Left lung (tissue), 10 donors: ENCODE measurements around the gene ESD. TPM values are rescaled to one million over a fixed set of nuclear protein-coding genes. Genes with fewer than 3 reads are reported as not detected.
"Not testable (repeated sequence)": the region's sequence is repeated elsewhere in the genome, so short reads cannot be mapped to it uniquely, and the experiment has no call there.

Experiments used
- ATAC-seq: fragments of 200-7000 bp; cut with Tn5 transposase; one replicate; pipeline ENCODE4 v1.9.1; 2020; ENCODE audit warnings: moderate library complexity
- DNase-seq, 4 donors: peaks; one replicate each; pipeline ENCODE4 v3.0.0-alpha.2; 2013 to 2020
- H3K27ac ChIP-seq, 2 donors: fragments of 200-600 bp; sonication (generic) in 1 of 2; one replicate each; pipeline versions ENCODE4 v1.5.0 to v1.8.0; 2020 to 2021
- H3K27me3 ChIP-seq, 2 donors: fragments of 200-600 bp; sonication (generic) in 1 of 2; one replicate each; pipeline versions ENCODE4 v1.5.0 to v1.8.0; 2020 to 2021
- H3K36me3 ChIP-seq, 2 donors: fragments of 200-600 bp; sonication (generic) in 1 of 2; one replicate each; pipeline versions ENCODE4 v1.5.0 to v1.8.0; 2020 to 2021
- H3K4me1 ChIP-seq, 2 donors: fragments of 200-600 bp; one replicate each; pipeline ENCODE4 v1.8.0; 2021
- H3K4me3 ChIP-seq, 2 donors: fragments of 200-600 bp; sonication (generic) in 1 of 2; one replicate each; pipeline versions ENCODE4 v1.5.0 to v1.8.0; 2020 to 2021; ENCODE audit warnings: mild to moderate bottlenecking in 1 of 2
- H3K9me3 ChIP-seq, 2 donors: fragments of 200-600 bp; sonication (generic) in 1 of 2; one replicate each; pipeline versions ENCODE4 v1.5.0 to v1.8.0; 2020 to 2021
- intact Hi-C, 2 donors: fragments of 100-400 bp; cut with DNase I; formaldehyde crosslinking; loops; one replicate each; pipeline versions ENCODE4 v1.11.2 to v1.14.2; 2022
- polyA plus RNA-seq, 6 donors: library from polyadenylated mRNA; unstranded; fragments of 120-200 nt; gene quantifications; one replicate each; pipeline ENCODE4 v1.2.1, GENCODE V29; 2013; ENCODE audit not compliant: insufficient read length in 6 of 6
- total RNA-seq, 2 donors: library from RNA; stranded (reverse); fragmentation: NEBNext Ultra II Directional; extraction: Animal tissue kit (Norgen Biotek cat#: 25700); gene quantifications; one replicate each; pipeline ENCODE4 v1.2.1, GENCODE V29; 2021
- TF ChIP-seq, protein P1 (sequence below), 2 donors: fragments of 200-600 bp; sonication (generic) in 1 of 2; IDR thresholded peaks; one replicate each; pipeline versions ENCODE4 v1.5.0 to v1.8.0; 2021; ENCODE audit warnings: antibody characterized with exemption in 2 of 2
- donor health status: DM: no; HTN: yes; CAD: no.
- donor health status: DM: no; HTN: no; CAD: no.

The ESD gene
- total and polyA plus RNA-seq, 8 donors: 99.6 to 277 (median 235) TPM

DNA sequence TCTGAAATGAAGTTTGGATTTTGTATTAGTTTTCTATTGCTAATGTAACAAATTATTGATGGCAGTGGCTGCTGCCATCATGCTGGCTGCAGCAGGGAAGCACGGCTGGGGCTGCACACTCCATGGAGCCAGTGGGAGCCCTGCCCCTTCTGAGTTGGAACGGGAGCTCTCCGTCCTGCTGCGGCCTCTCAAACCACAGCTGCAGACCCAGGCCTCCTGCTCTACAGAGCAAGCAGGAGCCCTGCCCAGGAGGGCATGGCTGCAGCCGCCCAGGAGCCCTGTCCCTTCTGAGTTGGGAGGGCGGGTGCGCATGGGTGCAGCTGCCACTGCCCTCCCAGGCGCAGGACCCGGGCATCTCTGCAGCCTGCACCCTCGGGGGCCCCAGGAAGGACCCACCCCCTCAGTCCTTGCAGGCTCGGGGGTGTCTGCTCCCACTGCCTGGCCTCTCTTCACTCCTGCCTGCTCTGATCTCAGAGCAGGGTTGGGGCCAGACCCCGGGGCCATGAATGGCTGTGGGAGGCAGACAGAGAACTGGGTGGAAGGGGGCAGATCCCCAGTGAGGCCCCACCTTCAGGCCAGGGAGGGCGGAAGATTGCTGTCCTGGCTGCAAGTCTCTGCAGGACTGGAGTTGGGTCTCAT, 21.0 kb upstream of the ESD start:
- H3K27me3 ChIP-seq: no peaks in the 10 kb centered on the region
- no peak for ATAC-seq

DNA sequence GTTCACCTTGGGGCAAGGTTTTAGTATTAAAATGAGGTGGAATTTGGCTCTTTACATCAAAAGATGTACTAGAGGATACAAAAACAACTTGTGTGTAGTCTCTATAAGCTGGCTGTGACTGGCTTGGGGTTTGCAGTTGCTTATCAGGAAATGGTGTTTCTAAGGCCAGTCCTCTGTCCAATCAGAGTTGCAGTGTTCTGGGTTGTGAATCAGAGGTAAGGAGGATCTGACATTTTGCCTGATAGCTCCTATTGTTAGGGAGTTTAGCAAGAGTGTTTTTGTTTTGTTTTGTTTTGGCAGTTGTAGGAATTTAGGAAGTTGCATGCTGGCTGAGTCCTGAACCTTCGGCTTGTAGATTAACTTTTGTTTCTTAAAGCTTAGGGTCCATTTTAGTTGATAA, 20.1 kb upstream of the ESD start:
- TF ChIP-seq, protein P1, sequence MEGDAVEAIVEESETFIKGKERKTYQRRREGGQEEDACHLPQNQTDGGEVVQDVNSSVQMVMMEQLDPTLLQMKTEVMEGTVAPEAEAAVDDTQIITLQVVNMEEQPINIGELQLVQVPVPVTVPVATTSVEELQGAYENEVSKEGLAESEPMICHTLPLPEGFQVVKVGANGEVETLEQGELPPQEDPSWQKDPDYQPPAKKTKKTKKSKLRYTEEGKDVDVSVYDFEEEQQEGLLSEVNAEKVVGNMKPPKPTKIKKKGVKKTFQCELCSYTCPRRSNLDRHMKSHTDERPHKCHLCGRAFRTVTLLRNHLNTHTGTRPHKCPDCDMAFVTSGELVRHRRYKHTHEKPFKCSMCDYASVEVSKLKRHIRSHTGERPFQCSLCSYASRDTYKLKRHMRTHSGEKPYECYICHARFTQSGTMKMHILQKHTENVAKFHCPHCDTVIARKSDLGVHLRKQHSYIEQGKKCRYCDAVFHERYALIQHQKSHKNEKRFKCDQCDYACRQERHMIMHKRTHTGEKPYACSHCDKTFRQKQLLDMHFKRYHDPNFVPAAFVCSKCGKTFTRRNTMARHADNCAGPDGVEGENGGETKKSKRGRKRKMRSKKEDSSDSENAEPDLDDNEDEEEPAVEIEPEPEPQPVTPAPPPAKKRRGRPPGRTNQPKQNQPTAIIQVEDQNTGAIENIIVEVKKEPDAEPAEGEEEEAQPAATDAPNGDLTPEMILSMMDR (IDR thresholded peaks at IDR 0.05): no peak
- no peak overlapping the region for H3K4me3 ChIP-seq
- peaks cover 0 to 11% of the 10 kb centered on the region in 2 donors for H3K9me3 ChIP-seq
- intact Hi-C loops: no loop called here
- DNase-seq (no peak), ATAC-seq (no peak)
- no peaks in the 10 kb centered on the region for H3K4me1 ChIP-seq
- H3K27ac ChIP-seq: no peak overlapping the region
- no peaks in the 10 kb centered on the region for H3K36me3 ChIP-seq
- H3K27me3 ChIP-seq: no peaks in the 10 kb centered on the region

More for the DNA sequence above, 21.0 kb upstream of the ESD start:
- intact Hi-C loops: no loop called here
- no peak for DNase-seq
- TF ChIP-seq, protein P1 (IDR thresholded peaks at IDR 0.05): no peak
- Histone ChIP-seq H3K4me3 (no peak overlapping the region), H3K4me1 (no peaks in the 10 kb centered on the region), H3K9me3 (peaks cover 0 to 2% of the 10 kb centered on the region in 2 donors), H3K36me3 (no peaks in the 10 kb centered on the region), H3K27ac (no peak overlapping the region)

- Histone ChIP-seq H3K9me3 (peaks cover 0 to 18% of the 10 kb centered on the region in 2 donors), H3K4me1 (no peaks in the 10 kb centered on the region), H3K4me3 (no peak overlapping the region), H3K27ac (no peak overlapping the region), H3K36me3 (no peaks in the 10 kb centered on the region), H3K27me3 (no peaks in the 10 kb centered on the region)
- DNase-seq (no peak), ATAC-seq (no peak)
- intact Hi-C loops: no loop called here
- TF ChIP-seq, protein P1 (IDR thresholded peaks at IDR 0.05): no peak
Observed at GRCh38 chr13:46816371-46816770, 19.4 kb upstream of the ESD start.

DNA sequence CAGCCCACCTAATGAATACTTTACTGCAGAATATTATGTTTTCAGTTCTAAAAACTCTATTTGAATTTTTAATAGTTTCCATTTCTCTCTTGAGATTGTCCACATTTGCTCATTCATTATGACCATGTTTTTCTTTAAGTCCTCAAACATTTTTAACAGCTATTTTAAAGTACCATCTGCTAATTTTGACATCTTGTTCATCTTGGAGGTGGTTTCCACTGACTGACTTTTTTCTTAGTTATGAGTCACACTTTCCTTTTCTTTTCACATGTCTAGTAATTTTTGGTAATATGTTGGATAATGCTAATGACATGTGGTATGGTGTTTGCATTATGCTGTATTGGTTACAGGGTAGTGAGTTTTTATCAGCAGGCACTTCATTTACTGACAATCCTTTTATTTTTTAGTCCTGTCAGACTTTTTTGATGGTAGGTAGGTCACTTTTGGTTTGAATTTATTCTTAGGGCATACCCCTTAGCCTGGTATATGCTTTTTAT, 15.4 kb upstream of the ESD start:
- H3K27me3 ChIP-seq: no peaks in the 10 kb centered on the region
- no peak overlapping the region for H3K27ac ChIP-seq
- H3K4me3 ChIP-seq: no peak overlapping the region
- TF ChIP-seq, protein P1 (IDR thresholded peaks at IDR 0.05): no peak
- no peaks in the 10 kb centered on the region for H3K36me3 ChIP-seq
- ATAC-seq: no peak
- peaks cover 0 to 18% of the 10 kb centered on the region in 2 donors for H3K9me3 ChIP-seq
- no peak for DNase-seq
- no peaks in the 10 kb centered on the region for H3K4me1 ChIP-seq
- intact Hi-C loops: no loop called here

GRCh38 chr13:46810440-46810839, 13.5 kb upstream of the ESD start:
- Histone ChIP-seq H3K9me3 (peaks cover 0 to 18% of the 10 kb centered on the region in 2 donors), H3K36me3 (no peaks in the 10 kb centered on the region), H3K4me1 (no peaks in the 10 kb centered on the region), H3K27ac (no peak overlapping the region), H3K27me3 (no peaks in the 10 kb centered on the region), H3K4me3 (no peak overlapping the region)
- DNase-seq: no peak
- TF ChIP-seq, protein P1 (IDR thresholded peaks at IDR 0.05): no peak
- ATAC-seq: no peak
- intact Hi-C loops: no loop called here

- ATAC-seq, H3K27ac ChIP-seq, H3K36me3 ChIP-seq, H3K4me3 ChIP-seq, H3K4me1 ChIP-seq, H3K27me3 ChIP-seq, H3K9me3 ChIP-seq, DNase-seq, intact Hi-C loops: not testable (repeated sequence)
Observed at GRCh38 chr13:46804921-46805320, 8.0 kb upstream of the ESD start.
